DLD1 (cell line): Measurements from ENCODE around the gene KISS1.

Source experiments
- in situ Hi-C: cut with HindIII; loops from 2 replicates; pipeline ENCODE4 v1.10.0; 2017; ENCODE audit warnings: low sequenced_read_pairs

Gene KISS1

GRCh38 chr1:204143276-204144041 lies 52.8 kb downstream of the KISS1 start:
- in situ Hi-C loops, result no loop called here

- in situ Hi-C loops, result no loop called here
These were observed 54.0 kb downstream of the KISS1 start for GRCh38 chr1:204142032-204142974.

GRCh38 chr1:204141131-204141530 lies 55.2 kb downstream of the KISS1 start:
- in situ Hi-C loops, result no loop called here
